Loucy (cell line): ENCODE measurements around the gene AVPR1B.

Source experiments
- H2AFZ ChIP-seq: fragments of 200-600 bp; sonication (generic); 2 replicates; pipeline ENCODE4 v1.6.0; 2016; ENCODE audit warnings: antibody characterized with exemption, mild to moderate bottlenecking, low read length, moderate library complexity
- H3F3A ChIP-seq: fragments of 200-600 bp; 2 replicates; pipeline ENCODE4 v1.6.0; 2016; ENCODE audit warnings: antibody characterized with exemption, low read depth, mild to moderate bottlenecking
- H3K27me3 ChIP-seq: fragments of 200-600 bp; sonication (generic); 2 replicates; pipeline ENCODE4 v1.6.1; 2014; ENCODE audit warnings: low read length, mild to moderate bottlenecking; ENCODE audit not compliant: insufficient read depth, poor library complexity, severe bottlenecking
- H3K36me3 ChIP-seq: fragments of 200-600 bp; sonication (generic); 2 replicates; pipeline ENCODE4 v1.6.1; 2016; ENCODE audit warnings: low read length; ENCODE audit not compliant: insufficient read depth
- H3K4me1 ChIP-seq: fragments of 200-600 bp; sonication (generic); 2 replicates; pipeline ENCODE4 v1.5.1; 2014; ENCODE audit warnings: low read length, mild to moderate bottlenecking; ENCODE audit not compliant: insufficient read depth, poor library complexity, severe bottlenecking
- H3K4me2 ChIP-seq: fragments of 200-600 bp; sonication (generic); 2 replicates; pipeline ENCODE4 v1.6.0; 2014; ENCODE audit warnings: antibody characterized with exemption, low read length, low read depth, mild to moderate bottlenecking; ENCODE audit not compliant: poor library complexity, severe bottlenecking
- H3K4me3 ChIP-seq: fragments of 200-600 bp; sonication (generic); 2 replicates; pipeline ENCODE4 v1.5.1; 2014; ENCODE audit warnings: low read length, mild to moderate bottlenecking, mixed read lengths; ENCODE audit not compliant: poor library complexity, severe bottlenecking
- H3K79me2 ChIP-seq: fragments of 200-600 bp; sonication (generic); 2 replicates; pipeline ENCODE4 v1.6.1; 2014; ENCODE audit warnings: low read length; ENCODE audit not compliant: insufficient read depth
- H3K9ac ChIP-seq: fragments of 200-600 bp; sonication (generic); 2 replicates; pipeline ENCODE4 v1.6.0; 2014; ENCODE audit warnings: mild to moderate bottlenecking, low read depth, low read length, moderate library complexity; ENCODE audit not compliant: poor library complexity, severe bottlenecking
- H3K9me2 ChIP-seq: fragments of 200-600 bp; sonication (generic); replicated peaks from 2 replicates; pipeline ENCODE4 v1.6.1; 2016; ENCODE audit warnings: low read depth, low read length, mixed read lengths
- H3K9me3 ChIP-seq: fragments of 200-600 bp; sonication (generic); 2 replicates; pipeline ENCODE4 v1.6.1; 2014; ENCODE audit warnings: mild to moderate bottlenecking, antibody characterized with exemption, low read length, low read depth; ENCODE audit not compliant: insufficient read depth
- H4K20me1 ChIP-seq: fragments of 200-600 bp; sonication (generic); 2 replicates; pipeline ENCODE4 v1.6.0; 2014; ENCODE audit warnings: antibody characterized with exemption, low read length, mild to moderate bottlenecking; ENCODE audit not compliant: insufficient read depth, poor library complexity, severe bottlenecking
- EZH2phosphoT487 ChIP-seq: fragments of 200-600 bp; IDR thresholded peaks from 2 replicates; pipeline ENCODE4 v1.6.1; 2018; ENCODE audit warnings: antibody characterized with exemption, mild to moderate bottlenecking, moderate library complexity, borderline replicate concordance
- TF ChIP-seq, protein P1 (sequence below): fragments of 200-600 bp; sonication (generic); conservative IDR thresholded peaks from 2 replicates; pipeline ENCODE4 v1.5.1; 2014; ENCODE audit warnings: mild to moderate bottlenecking, antibody characterized with exemption, low read length

Gene AVPR1B

DNA sequence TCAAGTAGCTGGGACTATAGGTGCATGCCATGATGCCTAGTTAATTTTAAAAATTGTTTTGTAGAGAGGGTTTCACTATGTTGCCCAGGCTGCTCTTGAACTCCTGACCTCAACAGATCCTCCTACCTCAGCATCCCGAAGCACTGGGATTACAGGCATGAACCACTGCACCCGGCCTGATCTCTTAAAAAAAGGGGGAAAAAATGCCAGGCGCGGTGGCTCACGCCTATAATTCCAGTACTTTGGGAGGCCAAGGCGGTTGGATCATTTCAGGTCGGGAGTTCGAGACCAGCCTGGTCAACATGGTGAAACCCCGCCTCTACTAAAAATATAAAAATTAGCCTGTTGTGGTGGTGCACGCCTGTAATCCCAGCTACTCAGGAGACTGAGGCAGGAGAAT lies 13.2 kb downstream of the AVPR1B start:
- Histone ChIP-seq H4K20me1 (no peaks in the 10 kb centered on the region), H3K4me3 (no peak overlapping the region), H3F3A (0 out of 2 replicates have a peak, but pooled peaks cover 4% of the 10 kb centered on the region), H3K79me2 (peaks cover 4% of the 10 kb centered on the region; the same call in 1 of the 2 replicates), H3K9me2 (no peaks in the 10 kb centered on the region), H3K9ac (no peak overlapping the region), H3K36me3 (peaks cover 34% of the 10 kb centered on the region), H3K4me1 (peaks cover 44% of the 10 kb centered on the region), H3K9me3 (no peaks in the 10 kb centered on the region), H2AFZ (no peak overlapping the region), H3K4me2 (no peak overlapping the region), H3K27me3 (no peaks in the 10 kb centered on the region)
- no peak for TF ChIP-seq EZH2phosphoT487
- TF ChIP-seq, protein P1, sequence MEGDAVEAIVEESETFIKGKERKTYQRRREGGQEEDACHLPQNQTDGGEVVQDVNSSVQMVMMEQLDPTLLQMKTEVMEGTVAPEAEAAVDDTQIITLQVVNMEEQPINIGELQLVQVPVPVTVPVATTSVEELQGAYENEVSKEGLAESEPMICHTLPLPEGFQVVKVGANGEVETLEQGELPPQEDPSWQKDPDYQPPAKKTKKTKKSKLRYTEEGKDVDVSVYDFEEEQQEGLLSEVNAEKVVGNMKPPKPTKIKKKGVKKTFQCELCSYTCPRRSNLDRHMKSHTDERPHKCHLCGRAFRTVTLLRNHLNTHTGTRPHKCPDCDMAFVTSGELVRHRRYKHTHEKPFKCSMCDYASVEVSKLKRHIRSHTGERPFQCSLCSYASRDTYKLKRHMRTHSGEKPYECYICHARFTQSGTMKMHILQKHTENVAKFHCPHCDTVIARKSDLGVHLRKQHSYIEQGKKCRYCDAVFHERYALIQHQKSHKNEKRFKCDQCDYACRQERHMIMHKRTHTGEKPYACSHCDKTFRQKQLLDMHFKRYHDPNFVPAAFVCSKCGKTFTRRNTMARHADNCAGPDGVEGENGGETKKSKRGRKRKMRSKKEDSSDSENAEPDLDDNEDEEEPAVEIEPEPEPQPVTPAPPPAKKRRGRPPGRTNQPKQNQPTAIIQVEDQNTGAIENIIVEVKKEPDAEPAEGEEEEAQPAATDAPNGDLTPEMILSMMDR: no peak

DNA sequence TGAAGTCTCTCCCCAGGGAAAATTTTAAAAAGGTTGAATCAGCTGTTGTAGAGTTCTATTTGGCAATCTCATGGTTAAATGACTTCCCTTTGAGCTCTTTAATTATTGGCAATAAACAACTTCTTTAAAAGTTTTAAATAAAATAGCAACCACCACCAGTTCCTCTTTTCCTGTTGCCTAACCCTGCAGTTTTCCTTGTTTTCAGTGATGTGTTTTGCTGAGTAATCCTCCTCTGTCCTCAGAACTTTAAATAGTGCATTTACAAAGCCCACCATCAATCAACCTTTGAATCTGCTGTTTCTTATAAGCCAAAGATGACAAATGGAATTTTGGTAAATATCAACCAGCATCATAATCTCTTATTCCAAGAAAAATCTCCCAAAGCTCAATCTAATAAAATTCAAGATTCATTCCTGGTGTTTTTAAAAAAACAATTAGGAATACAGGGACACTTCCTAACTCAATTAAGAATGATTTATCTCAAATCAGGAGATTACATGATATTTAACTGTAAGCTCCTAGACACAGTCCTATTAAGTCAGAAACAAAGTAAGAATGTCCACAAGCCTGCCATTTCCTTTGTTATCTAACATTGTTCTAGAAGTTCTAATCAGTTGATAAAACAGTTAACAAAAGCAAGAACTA lies 14.8 kb downstream of the AVPR1B start:
- Histone ChIP-seq H3K36me3 (peaks cover 49% of the 10 kb centered on the region), H3K4me3 (no peak overlapping the region), H3K27me3 (no peaks in the 10 kb centered on the region), H3K4me1 (peaks cover 55% of the 10 kb centered on the region), H4K20me1 (no peaks in the 10 kb centered on the region), H3K4me2 (no peak overlapping the region), H3K9me2 (no peaks in the 10 kb centered on the region), H3K9ac (no peak overlapping the region), H3K9me3 (no peaks in the 10 kb centered on the region), H3K79me2 (peaks cover 15% of the 10 kb centered on the region), H2AFZ (no peak overlapping the region), H3F3A (0 out of 2 replicates have a peak, but pooled peaks cover 4% of the 10 kb centered on the region)
- TF ChIP-seq, protein P1: no peak

DNA sequence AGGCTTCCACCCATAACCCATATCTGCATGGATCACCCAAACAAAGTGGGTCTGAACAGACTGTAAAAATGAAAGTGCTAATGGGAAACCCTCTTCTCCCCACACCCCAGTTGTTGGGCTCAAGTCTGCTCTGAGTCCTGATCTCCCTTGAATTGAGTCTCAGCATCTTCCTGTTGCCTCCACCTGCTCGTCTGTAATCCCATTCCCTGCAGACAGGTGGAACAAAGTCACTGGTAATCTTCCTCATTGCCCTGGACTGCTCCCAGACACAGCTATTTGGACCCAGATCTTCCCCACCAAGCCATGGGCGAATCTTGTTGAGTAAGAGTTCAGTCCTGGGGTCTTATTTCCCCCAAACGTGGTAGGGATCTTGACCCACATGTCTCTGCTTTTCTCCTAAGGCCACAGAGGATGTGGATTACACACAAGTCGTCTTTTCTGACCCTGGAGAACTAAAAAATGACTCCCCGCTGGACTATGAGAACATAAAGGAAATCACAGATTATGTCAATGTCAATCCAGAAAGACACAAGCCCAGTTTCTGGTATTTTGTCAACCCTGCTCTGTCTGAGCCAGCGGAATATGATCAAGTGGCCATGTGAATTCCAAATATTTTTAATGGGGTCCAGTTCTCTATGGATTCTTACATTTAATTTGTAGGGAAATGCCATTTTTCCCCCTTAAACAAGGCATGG lies 15.7 kb downstream of the AVPR1B start:
- Histone ChIP-seq H3K4me3 (no peak overlapping the region), H3K4me1 (peaks cover 64% of the 10 kb centered on the region), H2AFZ (no peak overlapping the region), H3K36me3 (peaks cover 53% of the 10 kb centered on the region), H3K27me3 (no peaks in the 10 kb centered on the region), H4K20me1 (no peaks in the 10 kb centered on the region), H3K4me2 (no peak overlapping the region), H3F3A (0 out of 2 replicates have a peak, but pooled peaks cover 4% of the 10 kb centered on the region), H3K79me2 (peaks cover 24% of the 10 kb centered on the region), H3K9me2 (no peaks in the 10 kb centered on the region), H3K9ac (no peak overlapping the region), H3K9me3 (no peaks in the 10 kb centered on the region)
- TF ChIP-seq EZH2phosphoT487: no peak
- TF ChIP-seq, protein P1: no peak
